ENCODE results near the gene NLK.

GRCh38 chr17:28239271-28239624, 196.8 kb downstream of the NLK start:
- TF ChIP-seq CTCF (IDR thresholded peaks at IDR 0.05), result no peak
- TF ChIP-seq POLR2A (IDR thresholded peaks at IDR 0.05), result no peak

Data from tibial nerve (tissue), 3 donors.